Endometrial microvascular endothelial cells (primary cell): Measurements from ENCODE around the gene GPRIN2. TPM values are rescaled to one million over a fixed set of nuclear protein-coding genes. Genes with fewer than 3 reads are reported as not detected.
"Not testable (repeated sequence)": the region's sequence is repeated elsewhere in the genome, so short reads cannot be mapped to it uniquely, and the experiment has no call there.

Source experiments
- in situ Hi-C: cut with HindIII; loops from 2 replicates; pipeline ENCODE4 v1.10.0; 2017; ENCODE audit warnings: low sequenced_read_pairs, low pct_unique_long_range_greater_than_20kb; ENCODE audit errors: inconsistent ontology term
- total RNA-seq: library from RNA; depleted of rRNA; stranded (reverse); fragments of >200 nt; gene quantifications from one replicate; pipeline ENCODE4 v1.2.3, GENCODE V29; 2015; ENCODE audit errors: inconsistent ontology term

GPRIN2 gene
- total RNA-seq, 1 donor from 2014 or later = not detected

GRCh38 chr10:46541017-46541661, 15.3 kb downstream of the GPRIN2 start:
- in situ Hi-C loops = no loop called here

DNA sequence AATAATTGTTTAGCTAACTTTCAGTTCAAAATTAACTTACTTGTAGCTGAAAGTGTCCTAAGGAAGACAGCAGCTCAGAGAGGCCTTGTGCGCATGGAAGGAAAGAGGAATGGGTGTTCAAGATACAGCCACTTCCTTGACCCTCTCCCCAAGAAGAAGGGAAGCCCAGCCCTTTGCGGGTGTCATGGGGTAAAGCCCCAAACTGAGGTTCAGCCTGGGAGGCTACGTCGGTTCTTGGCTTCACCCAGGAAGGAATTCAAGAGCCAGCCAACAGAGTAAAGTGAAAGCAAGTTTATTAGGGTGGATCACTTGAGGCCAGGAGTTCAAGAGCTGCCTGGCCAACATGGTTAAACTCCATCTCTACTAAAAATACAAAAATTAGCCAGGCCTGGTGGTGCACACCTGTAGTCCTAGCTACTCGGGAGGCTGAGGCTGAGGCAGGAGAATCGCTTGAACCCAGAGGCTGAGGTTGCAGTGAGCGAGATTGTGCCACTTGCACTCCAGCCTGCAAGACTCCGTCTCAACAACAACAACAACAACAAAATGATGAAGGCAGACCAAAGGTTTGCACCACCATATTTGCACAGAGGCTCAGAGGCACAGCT, 15.9 kb downstream of the GPRIN2 start:
- in situ Hi-C loops = no loop called here

DNA sequence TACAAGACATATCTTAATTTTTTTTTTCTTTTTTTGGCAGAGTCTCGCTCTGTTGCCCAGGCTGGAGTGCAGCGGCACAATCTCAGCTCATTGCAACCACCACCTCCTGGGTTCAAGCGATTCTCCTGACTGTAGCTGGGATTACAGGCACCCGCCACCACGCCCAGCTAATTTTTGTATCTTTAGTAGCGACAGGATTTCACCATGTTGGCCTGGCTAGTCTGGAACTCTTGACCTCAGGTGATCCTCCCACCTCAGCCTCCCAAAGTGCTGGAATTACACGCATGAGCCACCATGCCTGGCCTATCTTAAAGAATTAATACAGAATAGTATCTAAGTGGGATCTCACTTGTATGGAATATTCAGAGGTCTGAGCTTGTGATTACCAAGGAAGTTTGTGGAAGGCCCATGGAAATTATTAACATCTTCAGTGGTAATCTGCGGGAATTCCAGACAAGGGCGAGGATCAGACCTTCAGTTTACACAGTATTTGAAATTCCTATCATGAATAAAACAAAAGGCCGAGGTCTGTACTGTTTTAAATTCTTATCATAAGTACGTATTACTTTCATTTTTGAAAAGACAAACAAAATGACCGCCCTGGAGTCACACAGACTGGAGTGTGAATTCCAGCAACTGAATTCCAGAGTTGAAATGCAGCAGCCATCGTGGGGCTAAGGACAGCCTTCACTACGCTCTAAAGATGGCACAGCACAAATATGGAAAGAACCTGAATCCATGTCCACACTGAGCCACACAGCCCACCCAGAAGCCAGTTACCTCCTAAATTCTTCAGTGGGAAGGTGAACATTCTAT, 16.7 kb downstream of the GPRIN2 start:
- in situ Hi-C loops = no loop called here

- in situ Hi-C loops = no loop called here
Measured at GRCh38 chr10:46538717-46539426, 17.6 kb downstream of the GPRIN2 start.

DNA sequence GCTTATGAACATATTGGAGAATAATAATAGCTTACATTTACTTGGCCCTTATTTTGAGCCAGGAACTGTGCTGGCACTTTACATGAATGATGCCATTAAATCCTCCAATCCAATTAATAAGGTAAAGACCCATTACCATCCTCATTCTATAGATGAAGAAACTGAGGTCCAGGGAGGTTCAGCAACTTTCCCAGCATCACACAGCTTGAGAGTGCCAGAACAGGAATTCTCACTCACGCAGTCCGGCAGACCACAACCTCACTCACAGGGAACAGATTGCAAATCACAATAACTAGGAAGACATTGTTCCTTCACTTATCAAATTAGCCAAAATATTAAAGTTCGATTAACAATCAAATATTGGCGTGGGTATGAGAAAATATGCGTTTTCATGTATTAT, 18.3 kb downstream of the GPRIN2 start:
- in situ Hi-C loops = no loop called here

DNA sequence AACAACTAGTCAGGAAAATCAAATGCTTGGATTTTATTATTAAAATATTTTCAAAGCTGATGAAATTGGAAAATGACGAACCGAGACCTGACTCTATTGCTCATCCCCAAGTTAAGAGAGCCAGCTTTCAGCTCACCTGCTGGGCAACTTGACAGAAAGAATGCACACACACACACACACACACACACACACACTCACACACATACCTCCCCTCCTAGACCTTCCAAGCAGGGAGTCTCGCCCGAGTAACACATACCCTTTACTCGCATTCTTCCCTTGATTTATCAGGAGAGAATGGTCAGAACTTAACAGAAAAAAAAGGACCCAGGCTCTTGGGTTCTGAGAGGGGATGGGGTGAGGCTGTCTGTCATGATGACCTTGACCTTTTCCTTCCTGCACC, 19.1 kb downstream of the GPRIN2 start:
- in situ Hi-C loops = no loop called here

DNA sequence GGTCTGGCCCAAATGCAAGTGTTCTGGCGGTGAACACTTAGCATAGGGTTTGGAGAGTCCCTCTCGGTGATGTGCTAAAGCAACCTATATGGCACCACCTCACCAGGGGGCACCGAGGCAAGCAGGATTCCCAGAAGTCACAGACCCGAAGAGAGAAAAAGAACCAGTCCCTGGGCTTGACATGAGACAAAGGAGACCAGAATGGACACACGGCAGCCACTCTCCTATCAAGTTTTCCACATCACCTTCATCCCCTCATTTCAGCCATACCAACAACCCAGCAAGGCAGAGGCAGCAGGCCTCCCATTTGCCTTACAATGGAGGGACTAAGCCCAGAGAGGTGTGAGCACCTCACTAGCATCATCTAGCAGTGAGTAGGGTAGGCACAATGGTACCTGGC, 19.7 kb downstream of the GPRIN2 start:
- in situ Hi-C loops = no loop called here

DNA sequence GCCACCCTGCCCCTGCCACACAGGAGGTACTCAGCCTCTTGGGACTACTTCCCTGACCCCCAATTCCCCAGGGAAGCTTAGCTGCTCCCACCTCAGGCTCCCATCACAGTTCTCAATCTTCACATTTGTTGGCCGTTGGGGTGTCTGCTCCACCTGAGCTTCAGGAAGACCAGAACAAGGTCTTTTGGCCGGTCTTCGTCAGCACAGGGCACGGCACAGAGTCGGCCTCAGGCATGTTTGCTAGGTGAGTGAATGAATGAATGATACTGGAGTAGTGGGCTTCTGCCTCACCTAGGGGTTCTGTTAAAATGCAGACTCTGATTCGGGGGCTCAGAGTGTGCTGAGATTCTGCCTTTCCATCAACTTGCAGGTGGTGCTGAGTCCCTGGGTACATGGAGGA, 20.3 kb downstream of the GPRIN2 start:
- in situ Hi-C loops = no loop called here

- in situ Hi-C loops = no loop called here
Measured at GRCh38 chr10:46534828-46535524, 21.5 kb downstream of the GPRIN2 start.

DNA sequence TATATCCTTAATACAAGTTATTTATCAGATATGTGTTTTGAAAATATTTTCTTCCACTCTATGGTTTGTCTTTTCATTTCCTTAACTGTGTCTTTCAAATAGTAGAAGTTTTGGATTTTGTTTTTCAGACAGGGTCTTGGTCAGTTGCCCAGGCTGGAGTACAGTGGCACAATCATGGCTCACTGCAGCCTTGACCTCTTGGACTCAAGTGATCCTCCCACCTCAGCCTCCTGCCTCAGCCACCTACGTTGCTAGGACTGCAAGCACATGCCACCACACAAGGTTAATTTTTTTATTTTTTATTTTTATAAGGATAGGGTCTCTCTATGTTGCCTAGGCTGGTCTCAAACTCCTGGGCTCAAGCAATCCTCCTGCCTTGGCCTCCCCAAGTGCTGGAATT, 24.2 kb downstream of the GPRIN2 start:
- in situ Hi-C loops = not testable (repeated sequence)

- in situ Hi-C loops = no loop called here
Measured at GRCh38 chr10:46530249-46531186, 25.9 kb downstream of the GPRIN2 start.

- in situ Hi-C loops = not testable (repeated sequence)
Measured at GRCh38 chr10:46529742-46530141, 26.7 kb downstream of the GPRIN2 start.

GRCh38 chr10:46528675-46529615, 27.5 kb downstream of the GPRIN2 start:
- in situ Hi-C loops = no loop called here

- in situ Hi-C loops = no loop called here
Measured at GRCh38 chr10:46528171-46528671, 28.2 kb downstream of the GPRIN2 start.

DNA sequence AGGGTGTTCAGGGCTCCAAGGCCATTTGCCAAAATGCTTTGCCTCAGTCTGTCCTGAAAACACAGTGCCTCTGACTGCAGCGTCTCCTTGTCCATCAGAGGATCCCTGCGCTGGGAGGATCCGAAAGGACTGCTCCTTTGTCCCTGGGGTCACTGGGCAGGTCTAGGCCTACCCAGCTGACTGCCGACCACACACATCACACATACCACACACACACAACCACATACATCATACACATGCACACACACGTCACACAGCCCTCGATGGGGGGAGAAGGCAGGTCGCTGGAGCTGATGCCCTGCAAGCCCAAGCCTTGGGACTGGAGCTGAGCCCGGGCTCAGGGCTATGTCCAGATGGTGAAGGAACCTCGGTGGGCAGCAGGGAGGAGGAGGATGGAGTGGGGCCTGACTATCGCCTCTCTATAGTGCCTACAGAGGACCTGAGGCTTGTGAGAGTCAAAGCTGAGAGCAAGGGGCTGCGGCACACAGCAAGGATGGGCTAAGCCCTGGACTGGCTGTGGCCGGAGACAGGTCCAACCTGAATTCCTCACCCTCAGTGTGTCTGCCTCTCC, 29.1 kb downstream of the GPRIN2 start:
- in situ Hi-C loops = no loop called here

- in situ Hi-C loops = no loop called here
Measured at GRCh38 chr10:46526682-46527038, 29.8 kb downstream of the GPRIN2 start.
